ENCODE data around the gene B3GNT8. TPM values are rescaled to one million over a fixed set of nuclear protein-coding genes. Genes with fewer than 3 reads are reported as not detected.

The B3GNT8 gene
- total and polyA plus RNA-seq, 9 of the 15 experiments (the other 6 are each of a cell fraction or from before 2014, with no cell fraction given), result 0.11 to 2.9 (median 0.65) TPM; not detected in 2

DNA sequence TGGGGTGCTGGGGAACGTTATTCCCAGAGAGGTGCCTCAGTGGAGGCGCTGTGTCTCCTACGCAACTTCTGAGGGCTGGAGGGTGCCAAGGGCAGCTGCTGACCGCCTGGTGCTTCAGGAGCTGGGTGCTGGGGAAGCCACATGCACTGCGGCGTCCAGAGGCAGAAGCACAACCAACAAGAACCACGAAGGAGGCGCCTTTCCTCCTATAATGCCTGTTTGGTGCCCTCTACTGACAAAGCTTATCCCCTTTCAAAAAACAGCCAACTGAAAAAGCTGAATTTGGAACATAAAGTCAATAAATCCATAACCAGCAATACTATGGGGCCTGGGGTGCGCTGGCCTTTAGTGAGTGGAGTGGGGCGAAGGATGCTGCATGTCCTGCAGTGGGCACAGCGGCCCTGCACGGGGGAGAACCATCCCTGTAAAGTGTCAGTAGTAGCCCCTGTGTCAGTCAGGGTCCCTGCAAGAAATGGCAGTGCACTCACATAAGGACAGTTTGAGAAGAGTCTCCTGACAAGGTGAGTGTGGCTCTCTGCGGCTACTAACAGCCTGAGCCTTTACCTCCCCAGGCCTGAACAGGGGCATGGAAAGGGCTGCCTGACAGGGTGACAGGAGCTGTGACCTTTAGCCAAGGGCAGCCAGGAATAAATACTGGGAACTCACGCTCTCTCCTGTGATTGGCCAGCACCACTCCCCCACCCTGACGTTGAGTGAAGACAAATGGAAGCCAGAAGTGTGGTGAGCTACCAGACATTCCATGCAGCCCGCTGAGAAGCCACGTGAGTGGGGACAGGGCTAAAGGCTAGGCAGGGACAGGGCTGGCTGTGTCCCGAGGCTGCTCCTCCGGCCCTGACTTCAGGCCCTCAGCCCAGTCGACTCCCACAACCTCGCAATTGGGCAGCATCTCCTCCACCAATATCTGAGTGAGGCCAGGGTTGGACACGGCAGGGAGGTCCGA lies 4.5 kb upstream of the B3GNT8 start (continued):
- TF ChIP-seq, protein P1, sequence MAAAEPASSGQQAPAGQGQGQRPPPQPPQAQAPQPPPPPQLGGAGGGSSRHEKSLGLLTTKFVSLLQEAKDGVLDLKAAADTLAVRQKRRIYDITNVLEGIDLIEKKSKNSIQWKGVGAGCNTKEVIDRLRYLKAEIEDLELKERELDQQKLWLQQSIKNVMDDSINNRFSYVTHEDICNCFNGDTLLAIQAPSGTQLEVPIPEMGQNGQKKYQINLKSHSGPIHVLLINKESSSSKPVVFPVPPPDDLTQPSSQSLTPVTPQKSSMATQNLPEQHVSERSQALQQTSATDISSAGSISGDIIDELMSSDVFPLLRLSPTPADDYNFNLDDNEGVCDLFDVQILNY (CRISPR knock-in tag; IDR thresholded peaks at IDR 0.05), result no peak
- TF ChIP-seq, protein P2, sequence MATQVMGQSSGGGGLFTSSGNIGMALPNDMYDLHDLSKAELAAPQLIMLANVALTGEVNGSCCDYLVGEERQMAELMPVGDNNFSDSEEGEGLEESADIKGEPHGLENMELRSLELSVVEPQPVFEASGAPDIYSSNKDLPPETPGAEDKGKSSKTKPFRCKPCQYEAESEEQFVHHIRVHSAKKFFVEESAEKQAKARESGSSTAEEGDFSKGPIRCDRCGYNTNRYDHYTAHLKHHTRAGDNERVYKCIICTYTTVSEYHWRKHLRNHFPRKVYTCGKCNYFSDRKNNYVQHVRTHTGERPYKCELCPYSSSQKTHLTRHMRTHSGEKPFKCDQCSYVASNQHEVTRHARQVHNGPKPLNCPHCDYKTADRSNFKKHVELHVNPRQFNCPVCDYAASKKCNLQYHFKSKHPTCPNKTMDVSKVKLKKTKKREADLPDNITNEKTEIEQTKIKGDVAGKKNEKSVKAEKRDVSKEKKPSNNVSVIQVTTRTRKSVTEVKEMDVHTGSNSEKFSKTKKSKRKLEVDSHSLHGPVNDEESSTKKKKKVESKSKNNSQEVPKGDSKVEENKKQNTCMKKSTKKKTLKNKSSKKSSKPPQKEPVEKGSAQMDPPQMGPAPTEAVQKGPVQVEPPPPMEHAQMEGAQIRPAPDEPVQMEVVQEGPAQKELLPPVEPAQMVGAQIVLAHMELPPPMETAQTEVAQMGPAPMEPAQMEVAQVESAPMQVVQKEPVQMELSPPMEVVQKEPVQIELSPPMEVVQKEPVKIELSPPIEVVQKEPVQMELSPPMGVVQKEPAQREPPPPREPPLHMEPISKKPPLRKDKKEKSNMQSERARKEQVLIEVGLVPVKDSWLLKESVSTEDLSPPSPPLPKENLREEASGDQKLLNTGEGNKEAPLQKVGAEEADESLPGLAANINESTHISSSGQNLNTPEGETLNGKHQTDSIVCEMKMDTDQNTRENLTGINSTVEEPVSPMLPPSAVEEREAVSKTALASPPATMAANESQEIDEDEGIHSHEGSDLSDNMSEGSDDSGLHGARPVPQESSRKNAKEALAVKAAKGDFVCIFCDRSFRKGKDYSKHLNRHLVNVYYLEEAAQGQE (IDR thresholded peaks at IDR 0.05; ENCODE audit: borderline replicate concordance), result peak; percentile 29; the same call in 1 of the 2 replicates
- TF ChIP-seq, protein P2 (CRISPR knock-in tag; IDR thresholded peaks at IDR 0.05; ENCODE audit: low read depth), result no peak
- TF ChIP-seq POLR2B (IDR thresholded peaks at IDR 0.05; ENCODE audit: low read depth, partially characterized antibody), result no peak
- TF ChIP-seq POLR2G (IDR thresholded peaks at IDR 0.05; ENCODE audit: low read depth, low read length), result peak; percentile 56; the same call in 1 of the 2 replicates
- TF ChIP-seq, protein P3, sequence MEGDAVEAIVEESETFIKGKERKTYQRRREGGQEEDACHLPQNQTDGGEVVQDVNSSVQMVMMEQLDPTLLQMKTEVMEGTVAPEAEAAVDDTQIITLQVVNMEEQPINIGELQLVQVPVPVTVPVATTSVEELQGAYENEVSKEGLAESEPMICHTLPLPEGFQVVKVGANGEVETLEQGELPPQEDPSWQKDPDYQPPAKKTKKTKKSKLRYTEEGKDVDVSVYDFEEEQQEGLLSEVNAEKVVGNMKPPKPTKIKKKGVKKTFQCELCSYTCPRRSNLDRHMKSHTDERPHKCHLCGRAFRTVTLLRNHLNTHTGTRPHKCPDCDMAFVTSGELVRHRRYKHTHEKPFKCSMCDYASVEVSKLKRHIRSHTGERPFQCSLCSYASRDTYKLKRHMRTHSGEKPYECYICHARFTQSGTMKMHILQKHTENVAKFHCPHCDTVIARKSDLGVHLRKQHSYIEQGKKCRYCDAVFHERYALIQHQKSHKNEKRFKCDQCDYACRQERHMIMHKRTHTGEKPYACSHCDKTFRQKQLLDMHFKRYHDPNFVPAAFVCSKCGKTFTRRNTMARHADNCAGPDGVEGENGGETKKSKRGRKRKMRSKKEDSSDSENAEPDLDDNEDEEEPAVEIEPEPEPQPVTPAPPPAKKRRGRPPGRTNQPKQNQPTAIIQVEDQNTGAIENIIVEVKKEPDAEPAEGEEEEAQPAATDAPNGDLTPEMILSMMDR (IDR thresholded peaks at IDR 0.05 in 2 of 3, conservative IDR thresholded peaks at IDR 0.05 in 1 of 3; ENCODE audit: insufficient read depth in 2 of 3, low read depth in 1 of 3, low read length in 3 of 3), result peak; percentile 59 to 78 (median 62); a peak in 5 of 6 replicates
- TF ChIP-seq MXI1 (IDR thresholded peaks at IDR 0.05; ENCODE audit: low read depth, low read length), result no peak
- TF ChIP-seq, protein P4, sequence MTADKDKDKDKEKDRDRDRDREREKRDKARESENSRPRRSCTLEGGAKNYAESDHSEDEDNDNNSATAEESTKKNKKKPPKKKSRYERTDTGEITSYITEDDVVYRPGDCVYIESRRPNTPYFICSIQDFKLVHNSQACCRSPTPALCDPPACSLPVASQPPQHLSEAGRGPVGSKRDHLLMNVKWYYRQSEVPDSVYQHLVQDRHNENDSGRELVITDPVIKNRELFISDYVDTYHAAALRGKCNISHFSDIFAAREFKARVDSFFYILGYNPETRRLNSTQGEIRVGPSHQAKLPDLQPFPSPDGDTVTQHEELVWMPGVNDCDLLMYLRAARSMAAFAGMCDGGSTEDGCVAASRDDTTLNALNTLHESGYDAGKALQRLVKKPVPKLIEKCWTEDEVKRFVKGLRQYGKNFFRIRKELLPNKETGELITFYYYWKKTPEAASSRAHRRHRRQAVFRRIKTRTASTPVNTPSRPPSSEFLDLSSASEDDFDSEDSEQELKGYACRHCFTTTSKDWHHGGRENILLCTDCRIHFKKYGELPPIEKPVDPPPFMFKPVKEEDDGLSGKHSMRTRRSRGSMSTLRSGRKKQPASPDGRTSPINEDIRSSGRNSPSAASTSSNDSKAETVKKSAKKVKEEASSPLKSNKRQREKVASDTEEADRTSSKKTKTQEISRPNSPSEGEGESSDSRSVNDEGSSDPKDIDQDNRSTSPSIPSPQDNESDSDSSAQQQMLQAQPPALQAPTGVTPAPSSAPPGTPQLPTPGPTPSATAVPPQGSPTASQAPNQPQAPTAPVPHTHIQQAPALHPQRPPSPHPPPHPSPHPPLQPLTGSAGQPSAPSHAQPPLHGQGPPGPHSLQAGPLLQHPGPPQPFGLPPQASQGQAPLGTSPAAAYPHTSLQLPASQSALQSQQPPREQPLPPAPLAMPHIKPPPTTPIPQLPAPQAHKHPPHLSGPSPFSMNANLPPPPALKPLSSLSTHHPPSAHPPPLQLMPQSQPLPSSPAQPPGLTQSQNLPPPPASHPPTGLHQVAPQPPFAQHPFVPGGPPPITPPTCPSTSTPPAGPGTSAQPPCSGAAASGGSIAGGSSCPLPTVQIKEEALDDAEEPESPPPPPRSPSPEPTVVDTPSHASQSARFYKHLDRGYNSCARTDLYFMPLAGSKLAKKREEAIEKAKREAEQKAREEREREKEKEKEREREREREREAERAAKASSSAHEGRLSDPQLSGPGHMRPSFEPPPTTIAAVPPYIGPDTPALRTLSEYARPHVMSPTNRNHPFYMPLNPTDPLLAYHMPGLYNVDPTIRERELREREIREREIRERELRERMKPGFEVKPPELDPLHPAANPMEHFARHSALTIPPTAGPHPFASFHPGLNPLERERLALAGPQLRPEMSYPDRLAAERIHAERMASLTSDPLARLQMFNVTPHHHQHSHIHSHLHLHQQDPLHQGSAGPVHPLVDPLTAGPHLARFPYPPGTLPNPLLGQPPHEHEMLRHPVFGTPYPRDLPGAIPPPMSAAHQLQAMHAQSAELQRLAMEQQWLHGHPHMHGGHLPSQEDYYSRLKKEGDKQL (CRISPR knock-in tag; IDR thresholded peaks at IDR 0.05; ENCODE audit: borderline replicate concordance), result no peak

All from K562 (cell line).